ENCODE measurements around the gene GABRD. TPM values are rescaled to one million over a fixed set of nuclear protein-coding genes. Genes with fewer than 3 reads are reported as not detected.

GABRD gene
- total and polyA plus RNA-seq, 12 donors = 0.30 to 1.1 (median 0.49) TPM; not detected in 2

- no peak overlapping the region for H3K27ac ChIP-seq
- no peaks in the 10 kb centered on the region for H3K36me3 ChIP-seq
- no peak for DNase-seq
- intact Hi-C loops (cut with DNase I) = no loop called here
- no peaks in the 10 kb centered on the region for H3K9me3 ChIP-seq
- H3K27me3 ChIP-seq = peaks cover 0 to under 1% (median 0%) of the 10 kb centered on the region in 7 donors
- H3K4me3 ChIP-seq = no peak overlapping the region
- WGBS, 2 donors = 92 to 95% methylated on average over 15 of the region's 15 CpGs
- no peak for TF ChIP-seq CTCF (IDR thresholded peaks at IDR 0.05)
- ATAC-seq = no peak
- H3K4me1 ChIP-seq = peaks cover 0 to 30% (median 15%) of the 10 kb centered on the region in 9 donors
Observed at GRCh38 chr1:2029561-2029960, 10.4 kb downstream of the GABRD start.

GRCh38 chr1:2030076-2030871, 11.1 kb downstream of the GABRD start:
- Histone ChIP-seq H3K36me3 (no peaks in the 10 kb centered on the region), H3K4me1 (peaks cover 0 to 23% (median 9%) of the 10 kb centered on the region in 9 donors), H3K9me3 (no peaks in the 10 kb centered on the region), H3K4me3 (no peak overlapping the region), H3K27ac (no peak overlapping the region), H3K27me3 (no peaks in the 10 kb centered on the region)
- no peak for TF ChIP-seq CTCF (IDR thresholded peaks at IDR 0.05)
- ATAC-seq (no peak), DNase-seq (no peak)
- intact Hi-C loops (cut with DNase I) = no loop called here
- 87 to 89% methylated on average over 42 of the region's 42 CpGs for WGBS, 2 donors

GRCh38 chr1:2031546-2032540, 12.7 kb downstream of the GABRD start:
- ATAC-seq = peak in 7 of 8 donors; percentile 30 to 66 (median 45)

More at GRCh38 chr1:2031546-2032540, 12.7 kb downstream of the GABRD start:
- no peaks in the 10 kb centered on the region for H3K27me3 ChIP-seq
- DNase-seq = no peak
- no peak for TF ChIP-seq CTCF (IDR thresholded peaks at IDR 0.05)
- WGBS, 2 donors = 79 to 83% methylated on average over 32 to 33 of the region's 33 CpGs
- H3K9me3 ChIP-seq = no peaks in the 10 kb centered on the region
- no peak overlapping the region for H3K4me3 ChIP-seq
- H3K36me3 ChIP-seq = no peaks in the 10 kb centered on the region
- peak overlapping the region in 1 of 10 donors; percentile 47 for H3K27ac ChIP-seq
- intact Hi-C loops (cut with DNase I) = no loop called here
- H3K4me1 ChIP-seq = peaks cover 0 to 10% (median 0%) of the 10 kb centered on the region in 9 donors
